ENCODE results near the gene GPC6. TPM values are rescaled to one million over a fixed set of nuclear protein-coding genes. Genes with fewer than 3 reads are reported as not detected.

Gene GPC6
- total RNA-seq, 3 donors from 2014 or later (not counting 1 experiment from before 2014, with no cell fraction given) = not detected

DNA sequence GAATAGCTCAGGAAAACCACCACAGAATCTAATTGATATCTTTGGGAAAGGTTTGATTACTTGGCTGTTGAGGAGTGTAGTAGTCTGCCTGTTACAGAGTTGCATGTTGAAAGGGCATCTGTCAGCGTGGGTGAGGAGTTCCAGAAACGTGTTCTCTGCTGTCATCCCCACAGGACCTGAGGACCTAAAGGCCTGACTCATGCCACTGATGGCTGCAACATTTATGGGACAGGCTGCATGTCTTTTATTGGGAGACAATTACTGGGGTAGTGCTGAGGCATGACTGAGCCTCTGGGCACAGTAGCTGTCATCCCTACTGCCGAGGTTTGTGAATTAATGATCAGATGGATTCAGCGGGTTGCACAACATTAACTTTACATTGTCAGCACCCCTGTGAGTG is 525.9 kb downstream of the GPC6 start:
- no peaks in the 10 kb centered on the region for H3K4me1 Mint-ChIP-seq

DNA sequence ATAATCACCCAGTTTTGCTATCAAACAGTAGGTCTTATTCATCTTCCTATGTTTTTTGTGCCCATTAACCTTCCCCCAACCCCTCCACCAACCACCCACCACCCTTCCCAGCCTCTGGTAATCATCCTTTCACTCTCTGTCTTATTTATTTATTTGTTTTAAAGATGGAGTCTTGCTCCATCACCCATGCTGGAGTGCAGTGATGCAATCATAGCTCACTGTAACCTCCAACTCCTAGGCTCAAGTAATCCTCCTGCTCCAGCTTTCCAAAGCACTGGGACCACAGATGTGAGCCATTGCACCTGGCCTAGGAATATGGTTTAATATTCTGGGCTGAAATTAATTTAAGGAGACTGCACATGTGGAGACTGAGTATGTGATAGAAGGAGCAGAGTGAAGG is 527.0 kb downstream of the GPC6 start:
- no peak overlapping the region for H3K27ac ChIP-seq (ENCODE audit: low read length)
- TF ChIP-seq CTCF (IDR thresholded peaks at IDR 0.05) = no peak
- Mint-ChIP-seq H3K4me1 (peaks cover 0 to 2% of the 10 kb centered on the region in 2 donors), H3K9me3 (peaks cover under 1 to 2% of the 10 kb centered on the region in 2 donors), H3K27ac (no peak overlapping the region), H3K36me3 (no peaks in the 10 kb centered on the region), H3K27me3 (ENCODE audit: low read depth in 2 of 2) (no peaks in the 10 kb centered on the region), H3K4me3 (no peak overlapping the region)
- DNase-seq (no peak), ATAC-seq (no peak)
- no peaks in the 10 kb centered on the region for H3K4me1 ChIP-seq (ENCODE audit: control insufficient read depth, insufficient read depth, low read length)
- intact Hi-C loops (cut with micrococcal nuclease) = no loop called here
- H3K36me3 ChIP-seq (ENCODE audit: control insufficient read depth, insufficient read depth, low read length) = no peaks in the 10 kb centered on the region
- no peaks in the 10 kb centered on the region for H3K27me3 ChIP-seq (ENCODE audit: control insufficient read depth, insufficient read depth, low read length)
- H3K4me3 ChIP-seq (ENCODE audit: low read length) = no peak overlapping the region
- no peaks in the 10 kb centered on the region for H3K9me3 ChIP-seq (ENCODE audit: control insufficient read depth, insufficient read depth, low read length)

More for the DNA sequence above, 525.9 kb downstream of the GPC6 start:
- no peak overlapping the region for H3K27ac Mint-ChIP-seq
- Histone ChIP-seq H3K9me3 (ENCODE audit: control insufficient read depth, insufficient read depth, low read length) (no peaks in the 10 kb centered on the region), H3K4me3 (ENCODE audit: low read length) (no peak overlapping the region), H3K27me3 (ENCODE audit: control insufficient read depth, insufficient read depth, low read length) (no peaks in the 10 kb centered on the region), H3K27ac (ENCODE audit: low read length) (no peak overlapping the region), H3K36me3 (ENCODE audit: control insufficient read depth, insufficient read depth, low read length) (no peaks in the 10 kb centered on the region), H3K4me1 (ENCODE audit: control insufficient read depth, insufficient read depth, low read length) (no peaks in the 10 kb centered on the region)
- intact Hi-C loops (cut with micrococcal nuclease) = no loop called here
- no peak overlapping the region for H3K4me3 Mint-ChIP-seq
- 89% methylated on average over 4 of the region's 4 CpGs for WGBS (ENCODE audit: insufficient coverage)
- no peaks in the 10 kb centered on the region for H3K27me3 Mint-ChIP-seq (ENCODE audit: low read depth in 2 of 2)
- no peak for ATAC-seq
- no peak for TF ChIP-seq CTCF (IDR thresholded peaks at IDR 0.05)
- DNase-seq = no peak
- H3K9me3 Mint-ChIP-seq = peaks cover 0 to 2% of the 10 kb centered on the region in 2 donors
- no peaks in the 10 kb centered on the region for H3K36me3 Mint-ChIP-seq

DNA sequence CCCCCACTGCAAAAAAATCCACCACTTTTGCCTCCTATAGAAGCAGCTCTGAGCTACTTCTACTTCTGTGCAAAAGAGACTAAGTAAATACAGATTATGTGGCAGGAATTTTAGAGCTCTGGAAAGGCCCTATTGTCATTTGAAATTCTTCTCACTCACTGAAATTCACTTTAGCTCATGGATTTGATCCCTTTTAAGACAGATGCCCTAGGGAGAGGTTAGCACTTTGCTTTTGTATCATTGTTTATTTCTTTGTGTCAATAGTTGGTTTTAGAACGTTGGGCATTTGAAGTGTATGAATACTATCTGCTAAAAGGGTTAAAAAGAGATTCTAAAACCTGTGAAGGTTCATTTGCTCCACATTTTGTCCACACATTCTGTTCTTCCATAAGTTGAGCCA is 528.7 kb downstream of the GPC6 start:
- H3K27me3 ChIP-seq (ENCODE audit: control insufficient read depth, insufficient read depth, low read length) = no peaks in the 10 kb centered on the region
- H3K4me3 ChIP-seq (ENCODE audit: low read length) = no peak overlapping the region
- H3K4me1 Mint-ChIP-seq = peaks cover 0 to 6% of the 10 kb centered on the region in 2 donors
- H3K27ac ChIP-seq (ENCODE audit: low read length) = no peak overlapping the region
- H3K36me3 ChIP-seq (ENCODE audit: control insufficient read depth, insufficient read depth, low read length) = no peaks in the 10 kb centered on the region
- ATAC-seq (no peak), DNase-seq (no peak)
- no peaks in the 10 kb centered on the region for H3K27me3 Mint-ChIP-seq (ENCODE audit: low read depth in 2 of 2)
- WGBS (ENCODE audit: insufficient coverage) = 71% methylated on average over 1 of the region's 1 CpG
- no peak overlapping the region for H3K4me3 Mint-ChIP-seq
- H3K36me3 Mint-ChIP-seq = no peaks in the 10 kb centered on the region
- H3K9me3 ChIP-seq (ENCODE audit: control insufficient read depth, insufficient read depth, low read length) = no peaks in the 10 kb centered on the region
- no peaks in the 10 kb centered on the region for H3K4me1 ChIP-seq (ENCODE audit: control insufficient read depth, insufficient read depth, low read length)
- H3K9me3 Mint-ChIP-seq = peaks cover 5 to 6% of the 10 kb centered on the region in 2 donors
- H3K27ac Mint-ChIP-seq = no peak overlapping the region
- TF ChIP-seq CTCF (IDR thresholded peaks at IDR 0.05) = no peak
- intact Hi-C loops (cut with micrococcal nuclease) = no loop called here

DNA sequence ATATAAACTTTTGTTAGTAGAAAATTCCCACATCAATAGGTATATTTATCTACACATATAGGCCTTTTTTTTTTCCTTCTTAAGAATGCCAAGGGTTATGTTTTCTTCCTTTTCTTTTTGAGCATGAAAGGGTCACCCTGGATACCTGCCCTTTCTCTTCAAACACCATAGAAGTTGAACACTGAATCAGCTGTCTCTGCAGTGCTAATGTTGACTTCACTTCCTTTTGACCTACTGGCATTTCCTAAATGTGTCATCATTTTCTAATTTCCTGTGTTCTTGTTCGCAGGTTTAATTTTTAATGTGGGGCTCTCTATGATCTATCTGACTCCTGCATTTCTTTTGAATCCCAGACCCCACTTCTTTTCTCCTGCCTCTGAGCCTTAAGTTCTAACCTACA is 532.0 kb downstream of the GPC6 start:
- peaks cover 0 to 6% of the 10 kb centered on the region in 2 donors for H3K4me1 Mint-ChIP-seq
- H3K27me3 Mint-ChIP-seq (ENCODE audit: low read depth in 2 of 2) = no peaks in the 10 kb centered on the region
- peak in 1 of 3 donors; percentile 15 for ATAC-seq
- intact Hi-C loops (cut with micrococcal nuclease) = no loop called here
- WGBS (ENCODE audit: insufficient coverage) = 65% methylated on average over 1 of the region's 1 CpG
- peaks cover 6 to 9% of the 10 kb centered on the region in 2 donors for H3K9me3 Mint-ChIP-seq
- no peak overlapping the region for H3K27ac Mint-ChIP-seq
- Histone ChIP-seq H3K27ac (ENCODE audit: low read length) (no peak overlapping the region), H3K4me1 (ENCODE audit: control insufficient read depth, insufficient read depth, low read length) (no peaks in the 10 kb centered on the region), H3K9me3 (ENCODE audit: control insufficient read depth, insufficient read depth, low read length) (no peaks in the 10 kb centered on the region), H3K36me3 (ENCODE audit: control insufficient read depth, insufficient read depth, low read length) (no peaks in the 10 kb centered on the region), H3K4me3 (ENCODE audit: low read length) (no peak overlapping the region), H3K27me3 (ENCODE audit: control insufficient read depth, insufficient read depth, low read length) (no peaks in the 10 kb centered on the region)
- DNase-seq = no peak
- H3K36me3 Mint-ChIP-seq = peaks cover 2% of the 10 kb centered on the region
- H3K4me3 Mint-ChIP-seq = peak overlapping the region; percentile 1
- no peak for TF ChIP-seq CTCF (IDR thresholded peaks at IDR 0.05)

Measured in natural killer cell (primary cell).